ENCODE measurements around the gene MAL.

The MAL gene

DNA sequence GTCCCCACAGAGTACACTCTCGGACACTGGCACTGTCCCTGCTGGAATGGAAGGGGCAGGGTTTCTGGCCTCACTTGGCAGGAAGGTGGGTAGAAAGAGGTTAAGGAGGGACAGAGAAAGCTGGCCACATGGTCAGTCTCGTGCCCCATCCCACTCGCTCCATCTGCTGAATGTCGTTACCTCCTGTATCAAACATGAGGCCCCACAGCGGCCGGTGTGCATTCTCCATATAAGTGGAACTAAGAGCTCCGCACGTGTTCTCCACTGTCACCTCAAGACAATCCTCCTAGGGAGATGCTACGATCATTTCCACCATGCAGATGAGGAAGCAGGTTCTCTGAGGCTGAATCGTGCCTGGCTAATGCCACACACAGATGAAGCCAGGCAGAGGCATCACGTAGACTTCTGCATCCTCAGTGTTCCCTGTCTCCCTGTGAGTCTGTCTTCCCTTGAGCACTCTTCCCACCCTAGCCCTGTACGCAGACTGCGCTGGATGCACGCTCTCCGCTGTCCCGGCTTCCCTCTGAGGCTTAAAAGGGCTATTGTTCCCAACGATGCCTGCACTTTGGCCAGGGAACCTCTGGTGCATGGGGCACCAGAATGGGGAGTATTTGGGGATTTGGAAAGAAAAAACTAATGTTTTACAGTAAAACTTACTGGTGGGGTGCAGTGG is 35.1 kb downstream of the MAL start:
- no peak for TF ChIP-seq CTCF (IDR thresholded peaks at IDR 0.05; ENCODE audit: insufficient read depth, missing control alignments)
- DNase-seq (ENCODE audit: insufficient read length, low spot score) (no peak), FAIRE-seq (no peak)

DNA sequence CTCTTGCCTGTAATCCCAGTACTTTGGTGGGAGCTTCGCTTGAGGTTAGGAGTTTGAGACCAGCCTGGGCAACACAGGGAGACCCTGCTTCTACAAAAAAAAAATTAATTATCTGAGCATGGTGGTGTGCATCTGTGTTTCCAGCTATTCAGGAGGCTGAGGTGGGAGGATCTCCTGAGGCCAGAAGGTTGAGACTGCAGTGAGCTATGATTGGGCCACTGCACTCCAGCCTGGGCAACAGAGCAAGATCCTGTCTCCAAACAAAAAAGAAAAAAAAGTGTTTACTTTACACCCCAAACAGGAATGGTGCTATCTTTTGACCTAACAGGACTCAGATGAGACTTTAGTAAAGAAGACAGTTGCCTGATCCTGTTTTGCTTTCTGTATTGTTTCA is 35.6 kb downstream of the MAL start:
- no peak for FAIRE-seq
- DNase-seq (ENCODE audit: insufficient read length, low spot score): no peak
- no peak for TF ChIP-seq CTCF (IDR thresholded peaks at IDR 0.05; ENCODE audit: insufficient read depth, missing control alignments)

GRCh38 chr2:95061601-95062183 is 36.2 kb downstream of the MAL start:
- TF ChIP-seq CTCF (IDR thresholded peaks at IDR 0.05; ENCODE audit: insufficient read depth, missing control alignments): no peak
- DNase-seq (ENCODE audit: insufficient read length, low spot score): no peak
- FAIRE-seq: no peak

DNA sequence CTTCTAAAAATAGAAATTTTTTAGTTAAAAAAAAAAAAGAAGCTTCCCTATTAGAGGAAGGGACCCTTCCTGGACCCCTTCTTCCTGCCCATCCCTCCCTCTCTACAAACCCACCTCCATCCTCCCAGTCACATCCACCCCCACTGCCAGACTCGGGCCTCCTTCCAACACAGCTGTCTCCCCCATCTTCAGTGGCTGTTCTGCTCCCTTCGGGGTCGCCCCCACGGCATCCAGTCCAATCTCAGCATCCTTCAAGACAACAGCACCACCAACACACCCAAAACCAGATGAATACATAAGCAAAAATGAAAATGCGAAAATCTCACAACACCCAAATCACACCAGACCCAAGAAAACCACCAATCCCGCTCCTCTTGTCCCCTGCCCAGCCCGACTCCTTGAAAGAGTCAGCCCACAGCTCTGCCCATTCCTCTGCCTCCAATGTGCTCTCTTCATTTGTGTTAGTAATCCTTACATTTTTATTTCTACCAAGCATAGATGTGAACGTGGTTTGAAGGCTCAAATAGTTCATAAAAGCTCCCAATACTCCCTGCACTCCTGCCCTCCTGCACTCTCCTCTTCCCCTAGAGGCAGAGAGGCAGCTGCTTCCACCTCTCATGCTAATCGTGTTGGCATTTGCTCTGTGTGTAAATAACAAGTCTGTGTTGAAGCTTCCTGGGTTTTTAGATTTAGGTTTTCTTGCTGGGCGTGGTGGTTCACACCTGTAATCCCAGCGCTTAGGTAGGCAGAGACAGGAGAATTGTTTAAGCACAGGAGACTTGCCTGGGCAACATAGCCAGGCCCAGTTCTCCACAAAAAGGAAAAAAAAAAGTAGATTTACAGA is 37.0 kb downstream of the MAL start:
- no peak for FAIRE-seq
- DNase-seq (ENCODE audit: insufficient read length, low spot score): no peak
- no peak for TF ChIP-seq CTCF (IDR thresholded peaks at IDR 0.05; ENCODE audit: insufficient read depth, missing control alignments)

GRCh38 chr2:95063086-95063958 is 37.8 kb downstream of the MAL start:
- FAIRE-seq: no peak
- no peak for TF ChIP-seq CTCF (IDR thresholded peaks at IDR 0.05; ENCODE audit: insufficient read depth, missing control alignments)
- no peak for DNase-seq (ENCODE audit: insufficient read length, low spot score)

DNA sequence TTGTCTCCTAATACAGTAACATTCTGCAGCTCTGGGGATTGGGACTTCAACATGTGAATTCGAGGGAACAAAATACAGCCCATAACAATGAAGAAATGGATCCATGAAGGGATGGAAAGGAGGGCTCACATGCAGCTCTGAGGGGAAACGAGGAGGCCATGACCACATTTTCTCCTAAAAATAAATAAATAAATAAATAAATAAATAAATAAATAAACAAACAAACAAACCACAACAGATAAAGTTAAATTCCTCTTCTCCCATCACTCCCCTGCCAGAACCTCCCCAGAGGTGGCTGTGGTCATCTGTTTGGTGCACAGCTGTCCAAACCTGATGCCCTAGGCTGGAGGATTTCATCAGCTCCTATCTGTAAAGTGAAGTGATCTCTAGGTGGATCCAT is 42.7 kb downstream of the MAL start:
- FAIRE-seq: no peak
- no peak for TF ChIP-seq CTCF (IDR thresholded peaks at IDR 0.05; ENCODE audit: insufficient read depth, missing control alignments)

More for the DNA sequence above, 42.7 kb downstream of the MAL start:
- DNase-seq (ENCODE audit: insufficient read length, low spot score): no peak

Measured in D721Med (cell line).